NB4 (cell line): Measurements from ENCODE around the gene BHLHE23.

Source experiments
- MYC ChIP-seq: IDR thresholded peaks from 2 replicates; pipeline ENCODE4 v1.6.1; 2011; ENCODE audit warnings: low read depth, low read length
- POLR2A ChIP-seq: IDR thresholded peaks from 2 replicates; pipeline ENCODE4 v1.6.1; 2011; ENCODE audit warnings: mild to moderate bottlenecking; ENCODE audit not compliant: insufficient read length; ENCODE audit errors: extremely low read depth
- TF ChIP-seq, protein P1 (sequence below): IDR thresholded peaks from one replicate; pipeline ENCODE4 v1.5.1; 2012; ENCODE audit warnings: low read depth, low read length
- TF ChIP-seq, protein P2 (sequence below): IDR thresholded peaks from 2 replicates; pipeline ENCODE4 v1.6.1; 2011; ENCODE audit warnings: low read depth, low read length

- TF ChIP-seq, protein P1, sequence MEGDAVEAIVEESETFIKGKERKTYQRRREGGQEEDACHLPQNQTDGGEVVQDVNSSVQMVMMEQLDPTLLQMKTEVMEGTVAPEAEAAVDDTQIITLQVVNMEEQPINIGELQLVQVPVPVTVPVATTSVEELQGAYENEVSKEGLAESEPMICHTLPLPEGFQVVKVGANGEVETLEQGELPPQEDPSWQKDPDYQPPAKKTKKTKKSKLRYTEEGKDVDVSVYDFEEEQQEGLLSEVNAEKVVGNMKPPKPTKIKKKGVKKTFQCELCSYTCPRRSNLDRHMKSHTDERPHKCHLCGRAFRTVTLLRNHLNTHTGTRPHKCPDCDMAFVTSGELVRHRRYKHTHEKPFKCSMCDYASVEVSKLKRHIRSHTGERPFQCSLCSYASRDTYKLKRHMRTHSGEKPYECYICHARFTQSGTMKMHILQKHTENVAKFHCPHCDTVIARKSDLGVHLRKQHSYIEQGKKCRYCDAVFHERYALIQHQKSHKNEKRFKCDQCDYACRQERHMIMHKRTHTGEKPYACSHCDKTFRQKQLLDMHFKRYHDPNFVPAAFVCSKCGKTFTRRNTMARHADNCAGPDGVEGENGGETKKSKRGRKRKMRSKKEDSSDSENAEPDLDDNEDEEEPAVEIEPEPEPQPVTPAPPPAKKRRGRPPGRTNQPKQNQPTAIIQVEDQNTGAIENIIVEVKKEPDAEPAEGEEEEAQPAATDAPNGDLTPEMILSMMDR = no peak
- TF ChIP-seq POLR2A (no peak), MYC (no peak)
- TF ChIP-seq, protein P2, sequence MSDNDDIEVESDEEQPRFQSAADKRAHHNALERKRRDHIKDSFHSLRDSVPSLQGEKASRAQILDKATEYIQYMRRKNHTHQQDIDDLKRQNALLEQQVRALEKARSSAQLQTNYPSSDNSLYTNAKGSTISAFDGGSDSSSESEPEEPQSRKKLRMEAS = no peak
These were observed 27.3 kb upstream of the BHLHE23 start for GRCh38 chr20:63033794-63034709.
